Glomerular endothelial cell (primary cell): Measurements from ENCODE around the gene FUS. TPM values are rescaled to one million over a fixed set of nuclear protein-coding genes. Genes with fewer than 3 reads are reported as not detected.
"Not testable (repeated sequence)": the region's sequence is repeated elsewhere in the genome, so short reads cannot be mapped to it uniquely, and the experiment has no call there.

Experiments used
- DNase-seq: peaks from one replicate; pipeline ENCODE4 v3.0.0-alpha.2; 2011; ENCODE audit warnings: low read depth, low spot score; ENCODE audit errors: extremely low read depth
- total RNA-seq: library from RNA; depleted of rRNA; stranded (reverse); fragments of >200 nt; gene quantifications from 2 replicates; pipeline ENCODE4 v1.2.3, GENCODE V29; 2015

The FUS gene
- total RNA-seq, 1 donor from 2014 or later, result 107 TPM

GRCh38 chr16:31143011-31143693, 36.8 kb upstream of the FUS start:
- no peak for DNase-seq

DNA sequence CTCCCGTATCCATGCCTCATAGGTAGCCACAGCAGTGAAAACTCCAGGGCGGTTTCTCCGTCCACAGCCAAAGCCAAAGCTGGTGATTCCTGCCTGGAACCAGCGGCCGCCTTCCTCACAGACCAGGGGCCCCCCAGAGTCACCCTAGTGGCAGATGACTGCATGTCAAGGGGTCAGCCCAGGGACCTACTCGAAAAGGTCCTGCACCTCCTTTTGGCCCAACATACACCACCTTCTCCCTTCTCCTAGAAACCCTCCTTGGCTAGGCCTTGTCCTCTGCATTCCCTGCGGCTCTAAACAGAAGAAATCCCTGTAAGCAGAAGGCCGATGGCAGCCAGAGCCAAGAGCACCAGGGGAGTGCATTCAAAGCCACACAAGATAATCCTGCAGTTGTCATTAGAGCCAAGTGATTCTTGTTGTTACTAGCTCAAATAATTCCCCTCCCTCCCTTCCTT, 36.2 kb upstream of the FUS start:
- no peak for DNase-seq

- DNase-seq, result not testable (repeated sequence)
Measured at GRCh38 chr16:31144418-31144817, 35.5 kb upstream of the FUS start.

GRCh38 chr16:31145398-31145990, 34.4 kb upstream of the FUS start:
- DNase-seq, result no peak

DNA sequence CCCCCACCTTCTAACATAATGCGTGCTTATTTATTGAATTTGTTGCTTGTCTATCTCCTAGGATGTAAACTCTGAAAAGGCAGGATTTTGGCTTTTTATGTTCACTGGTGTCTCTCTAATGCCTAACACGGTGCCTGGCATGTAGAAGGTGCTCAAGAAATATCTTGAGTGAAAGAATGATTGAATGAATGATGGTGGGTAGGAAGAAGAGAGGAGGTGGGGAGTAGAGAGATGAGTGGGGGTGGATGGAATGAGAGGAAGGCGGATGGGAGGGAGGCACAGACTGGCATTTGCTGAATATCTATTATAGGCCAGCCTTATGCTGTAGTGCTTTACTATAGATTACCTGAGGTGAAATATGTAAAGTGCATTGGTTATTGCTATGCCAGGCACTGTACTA, 32.4 kb upstream of the FUS start:
- no peak for DNase-seq

- DNase-seq, result no peak
Measured at GRCh38 chr16:31148281-31148728, 31.6 kb upstream of the FUS start.

GRCh38 chr16:31148896-31149295, 31.0 kb upstream of the FUS start:
- DNase-seq, result no peak

DNA sequence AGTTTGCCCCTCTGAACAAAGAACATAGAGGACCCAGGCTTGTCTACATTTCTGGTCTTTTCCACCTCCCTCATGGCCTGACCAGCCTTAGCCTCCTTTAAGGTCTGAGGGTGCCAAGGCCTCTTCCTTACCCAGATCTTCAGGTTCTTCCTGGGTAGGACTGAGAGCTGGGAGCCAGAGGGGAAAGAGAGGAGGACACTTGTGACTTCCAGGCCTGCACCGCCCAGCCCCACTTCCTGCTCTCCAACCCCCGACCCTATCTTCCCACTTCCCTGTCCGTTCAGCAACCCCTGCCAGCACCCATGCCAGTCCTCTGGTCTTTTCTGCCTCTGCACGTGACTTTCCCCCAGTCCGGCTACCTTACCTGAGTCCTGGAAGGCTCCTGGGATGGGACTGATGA, 30.6 kb upstream of the FUS start:
- no peak for DNase-seq

DNA sequence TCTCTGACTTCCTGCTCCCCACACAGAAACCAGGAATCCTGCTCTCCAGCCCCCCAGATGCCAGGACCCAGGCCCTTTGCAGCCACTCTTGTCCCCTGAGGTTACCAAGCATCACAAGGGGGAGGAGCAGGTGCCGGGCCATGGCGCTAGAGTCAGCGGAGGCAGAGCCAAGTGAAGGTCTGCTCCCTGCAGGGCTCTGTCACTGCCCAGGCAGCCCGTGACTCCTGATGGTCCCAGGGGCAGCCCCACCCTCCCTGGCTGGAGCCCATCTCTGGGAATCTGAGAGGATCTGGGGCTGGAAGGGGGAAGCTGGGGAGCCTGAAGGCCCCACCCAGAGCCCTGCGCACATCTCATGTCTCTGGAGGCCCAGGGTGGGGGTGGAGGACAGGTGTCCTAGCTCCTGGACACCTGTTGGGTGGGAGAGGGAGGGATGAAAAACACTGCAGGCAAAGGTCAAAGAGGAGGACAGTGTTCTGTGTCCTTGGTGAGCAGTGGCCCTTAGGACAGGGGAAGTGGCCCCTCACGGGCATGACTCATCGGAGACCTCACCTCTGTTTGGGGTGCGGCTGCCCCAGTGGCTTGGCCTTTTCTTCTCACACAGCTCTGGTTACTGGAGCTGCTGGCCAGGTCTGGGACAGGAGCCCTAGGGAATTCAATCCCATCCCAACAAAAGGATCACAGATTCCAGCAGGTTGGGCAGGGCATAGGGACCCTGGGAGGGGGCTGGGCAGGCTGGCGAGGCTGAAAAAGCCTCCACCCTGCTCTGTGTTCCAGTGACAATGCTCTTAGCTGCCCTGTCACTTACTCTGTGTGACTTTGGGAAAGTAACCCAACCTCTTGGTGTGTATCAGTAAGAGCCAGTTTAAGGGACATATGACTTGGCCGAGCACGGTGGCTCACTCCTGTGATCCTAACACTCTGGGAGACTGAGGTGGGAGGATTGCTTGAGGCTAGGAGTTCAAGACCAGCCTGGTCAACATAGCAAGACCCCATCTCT, 29.7 kb upstream of the FUS start, which contains the start of gene PRSS36:
Gene PRSS36 (minus strand): TSS at position 173 of the 997 bp plus-strand sequence. CDS start 31 bp downstream, at position 142.
- no peak for DNase-seq

DNA sequence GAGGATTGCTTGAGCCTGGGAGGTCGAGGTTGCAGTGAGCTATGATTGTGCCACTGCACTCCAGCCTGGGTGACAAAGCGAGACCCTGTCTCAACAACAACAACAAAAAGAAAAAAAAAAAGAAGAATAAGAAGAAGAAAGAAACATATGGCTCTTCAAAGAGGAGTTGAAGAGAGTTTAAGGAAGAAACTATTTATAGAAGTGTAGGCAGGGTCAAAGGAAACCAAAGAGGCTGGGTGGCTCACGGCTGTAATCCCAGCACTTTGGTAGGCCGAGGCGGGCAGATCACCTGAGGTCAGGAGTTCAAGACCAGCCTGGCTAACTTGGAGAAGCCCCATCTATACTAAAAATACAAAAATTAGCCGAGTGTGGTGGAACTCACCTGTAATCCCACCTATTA, 29.0 kb upstream of the FUS start:
- not testable (repeated sequence) for DNase-seq

DNA sequence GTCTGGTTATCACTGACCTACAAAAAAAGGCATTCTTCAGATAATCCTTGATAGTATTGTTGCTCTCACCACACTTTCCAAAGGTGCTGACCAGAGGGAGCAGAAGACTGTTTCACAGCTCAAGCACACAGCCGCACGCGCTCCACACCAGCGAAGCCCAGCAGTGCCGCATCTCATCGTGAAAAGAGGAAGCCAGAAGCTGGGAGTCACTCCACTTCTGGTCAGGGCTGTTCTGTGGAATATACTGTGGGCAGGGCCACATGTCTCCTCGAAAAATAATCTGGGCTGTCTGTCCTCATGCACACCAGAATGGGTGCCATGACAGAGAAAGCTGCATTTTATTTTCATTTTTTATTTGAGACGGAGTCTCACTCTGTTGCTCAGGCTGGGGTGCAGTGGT, 22.8 kb upstream of the FUS start:
- no peak for DNase-seq

DNA sequence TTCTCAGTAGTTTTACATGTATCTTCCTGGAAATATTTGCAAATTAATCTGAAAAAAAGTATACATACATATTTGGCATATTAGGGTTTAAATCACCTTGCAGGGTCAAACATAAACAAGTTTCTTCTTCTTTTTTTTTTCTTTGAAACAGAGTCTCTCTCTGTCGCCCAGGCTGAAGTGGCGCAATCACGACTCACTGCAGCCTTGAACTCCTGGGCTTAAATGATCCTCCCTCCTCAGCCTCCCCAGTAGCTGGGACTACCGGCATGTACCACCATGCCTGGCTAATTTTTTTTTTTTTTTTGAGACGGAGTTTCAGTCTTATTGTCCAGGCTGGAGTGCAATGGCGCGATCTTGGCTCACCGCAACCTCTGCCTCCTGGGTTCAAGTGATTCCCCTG, 12.6 kb upstream of the FUS start:
- DNase-seq, result no peak

DNA sequence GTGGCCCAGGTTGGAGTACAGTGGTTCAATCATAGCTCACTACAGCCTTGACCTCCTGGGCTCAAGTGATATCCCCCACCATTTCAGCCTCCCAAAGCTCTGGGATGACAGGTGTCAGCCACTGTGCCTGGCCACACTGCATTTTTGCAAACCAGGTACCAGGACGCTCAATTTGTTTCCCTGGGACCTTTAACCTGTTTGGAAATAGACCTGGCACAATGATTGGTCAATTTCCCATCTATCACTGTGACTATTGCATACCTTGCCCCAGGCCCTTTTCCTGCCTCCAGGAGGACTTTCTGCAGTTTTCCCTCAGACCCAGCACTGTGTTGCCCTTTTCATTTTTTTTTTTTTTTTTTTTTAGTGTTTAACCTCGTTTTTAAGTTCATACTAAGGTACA, 11.1 kb upstream of the FUS start:
- no peak for DNase-seq

DNA sequence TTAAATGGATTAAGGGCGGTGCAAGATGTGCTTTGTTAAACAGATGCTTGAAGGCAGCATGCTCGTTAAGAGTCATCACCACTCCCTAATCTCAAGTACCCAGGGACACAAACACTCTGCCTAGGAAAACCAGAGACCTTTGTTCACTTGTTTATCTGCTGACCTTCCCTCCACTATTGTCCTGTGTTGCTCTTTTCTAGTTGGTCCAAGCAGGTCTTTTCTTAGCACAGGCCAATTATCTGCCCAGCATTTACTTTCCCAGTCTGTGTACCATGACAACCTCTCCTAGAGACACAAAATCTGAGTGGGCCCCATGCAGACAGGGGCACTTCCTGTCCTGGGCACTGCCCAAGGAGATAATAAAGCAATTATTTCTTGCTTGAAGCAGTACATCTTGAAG, 9.9 kb upstream of the FUS start:
- not testable (repeated sequence) for DNase-seq

- DNase-seq, result no peak
Measured at GRCh38 chr16:31177136-31177535, 2.8 kb upstream of the FUS start.

- no peak for DNase-seq
Measured at GRCh38 chr16:31179219-31179746, 656 bp upstream of the FUS start.

DNA sequence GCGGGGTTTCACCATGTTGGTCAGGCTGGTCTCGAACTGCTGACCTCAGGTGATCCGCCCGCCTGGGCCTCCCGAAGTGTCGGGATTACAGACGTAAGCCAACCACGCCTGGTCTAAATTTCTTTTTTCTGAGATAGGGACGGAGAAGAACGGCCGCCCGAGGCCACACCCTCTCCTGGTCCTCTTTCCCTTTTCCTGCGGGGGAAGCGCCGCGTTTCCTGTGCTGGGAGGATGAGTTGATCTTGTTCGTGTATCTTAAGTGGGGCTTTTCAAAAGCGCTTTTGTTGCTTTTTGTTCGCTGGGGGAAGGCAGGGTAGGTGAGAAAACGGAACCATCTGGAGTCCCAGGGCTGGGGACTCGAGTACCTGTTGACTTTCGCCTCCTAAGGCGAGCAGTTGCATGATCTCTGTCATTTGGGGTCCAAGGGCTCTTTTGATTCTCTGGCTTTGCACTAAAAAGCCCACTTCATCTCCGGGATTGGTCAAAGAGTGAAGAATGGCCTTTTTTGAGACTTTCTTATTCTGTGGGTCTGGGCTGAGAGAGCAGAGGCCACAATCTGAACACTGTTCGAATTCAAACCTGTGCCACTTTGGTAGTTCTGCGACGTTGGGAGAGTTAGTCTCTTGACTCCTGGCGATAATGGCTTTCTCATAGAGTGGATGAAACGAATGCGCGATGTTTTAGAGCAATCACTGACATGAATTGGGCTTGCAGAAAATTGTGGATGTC, 1.3 kb downstream of the FUS start:
- no peak for DNase-seq

GRCh38 chr16:31182391-31182790, 2.5 kb downstream of the FUS start:
- DNase-seq, result no peak

DNA sequence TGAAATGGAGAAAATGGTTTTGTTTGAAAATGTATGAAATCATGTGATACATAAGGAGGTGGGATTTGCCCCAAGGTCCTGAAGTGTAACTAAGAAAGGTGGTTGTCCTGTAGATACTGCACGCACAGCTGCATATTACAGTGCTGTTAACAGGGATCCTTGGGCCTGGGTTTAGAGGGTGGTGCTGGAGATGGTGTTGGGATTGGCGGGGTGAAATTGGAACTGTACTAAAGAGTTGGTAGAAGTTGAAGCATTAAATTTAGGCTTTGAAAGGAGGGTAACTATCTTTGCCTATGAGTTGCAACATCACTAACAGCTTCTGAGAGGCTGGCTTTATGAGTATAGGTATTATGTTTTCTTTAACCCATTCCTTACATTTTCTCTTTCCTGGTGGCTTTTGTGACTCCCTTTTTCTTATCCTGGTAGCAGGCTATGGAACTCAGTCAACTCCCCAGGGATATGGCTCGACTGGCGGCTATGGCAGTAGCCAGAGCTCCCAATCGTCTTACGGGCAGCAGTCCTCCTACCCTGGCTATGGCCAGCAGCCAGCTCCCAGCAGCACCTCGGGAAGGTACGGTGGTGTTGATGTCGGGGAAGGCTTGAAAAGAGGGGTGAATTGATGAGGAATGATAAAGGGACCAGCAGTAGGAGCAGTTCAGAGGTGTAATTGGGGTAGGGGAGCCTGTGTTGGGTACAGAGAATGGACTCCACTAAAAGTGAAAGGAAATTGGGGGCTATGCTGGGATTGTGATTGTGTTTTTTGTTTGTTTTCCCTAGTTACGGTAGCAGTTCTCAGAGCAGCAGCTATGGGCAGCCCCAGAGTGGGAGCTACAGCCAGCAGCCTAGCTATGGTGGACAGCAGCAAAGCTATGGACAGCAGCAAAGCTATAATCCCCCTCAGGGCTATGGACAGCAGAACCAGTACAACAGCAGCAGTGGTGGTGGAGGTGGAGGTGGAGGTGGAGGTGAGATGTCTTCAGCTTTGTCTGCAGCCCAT, 3.8 kb downstream of the FUS start:
- DNase-seq, result no peak
